ENCODE data around the gene NDUFA7. TPM values are rescaled to one million over a fixed set of nuclear protein-coding genes. Genes with fewer than 3 reads are reported as not detected.

NDUFA7 gene
- total and polyA plus RNA-seq, 2 donors from 2014 or later: 51.2 to 304 TPM

DNA sequence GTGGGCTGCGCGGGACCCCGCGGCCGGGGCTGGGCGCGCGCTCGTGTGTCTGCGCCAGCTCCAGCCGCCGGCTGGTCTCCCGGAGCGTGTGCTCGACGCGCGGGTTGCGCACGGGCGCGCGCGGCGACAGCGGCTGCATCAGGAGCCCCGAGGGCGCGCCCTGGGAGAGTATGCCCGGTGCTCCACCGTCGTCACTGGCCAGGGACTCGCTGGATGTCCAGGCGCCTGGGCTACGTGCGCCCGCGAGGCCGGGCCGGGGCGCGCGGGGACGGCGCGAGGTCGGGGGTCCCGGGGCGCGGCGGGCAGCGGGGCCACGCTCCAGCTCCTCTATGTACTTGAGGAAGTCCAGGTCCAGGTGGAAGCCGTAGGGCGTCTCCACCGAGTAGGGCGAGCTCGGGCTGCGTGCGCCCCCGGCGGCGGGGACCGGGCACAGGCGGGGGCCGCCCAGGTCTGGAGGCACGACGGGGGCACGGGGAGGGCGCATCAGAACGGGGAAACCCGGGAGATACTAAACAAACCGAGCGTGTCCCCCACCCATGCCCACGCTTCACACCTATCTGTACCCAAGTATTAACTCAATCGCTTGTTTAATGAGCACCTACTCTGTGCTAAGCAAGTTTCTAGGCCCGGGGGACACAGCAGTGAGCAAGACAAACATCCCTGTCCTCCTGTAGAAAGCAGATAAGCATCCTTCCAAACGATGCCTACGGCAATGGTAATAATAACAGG is 14.3 kb upstream of the NDUFA7 start:
- no peak overlapping the region for H3K4me3 ChIP-seq (ENCODE audit: low read length in 3 of 3)
- H3K27ac ChIP-seq (ENCODE audit: low read depth in 2 of 2, low read length in 2 of 2): no peak overlapping the region
- FAIRE-seq: no peak
- no peaks in the 10 kb centered on the region for H3K9me3 ChIP-seq (ENCODE audit: control insufficient read depth in 2 of 3, insufficient read depth in 1 of 3, low read length in 3 of 3)
- DNase-seq: peak in 1 of 5 donors; percentile 66
- no peak overlapping the region for H3K9ac ChIP-seq (ENCODE audit: low read length in 3 of 3)
- peaks cover 15% of the 10 kb centered on the region for H3K27me3 ChIP-seq (ENCODE audit: control insufficient read depth, insufficient read depth, low read length)
- intact Hi-C loops (cut with DNase I): no loop called here
- peaks cover 0 to 11% (median 0%) of the 10 kb centered on the region in 3 donors for H3K4me1 ChIP-seq (ENCODE audit: control insufficient read depth in 2 of 3, insufficient read depth in 2 of 3, low read depth in 1 of 3, low read length in 3 of 3)
- no peaks in the 10 kb centered on the region for H3K36me3 ChIP-seq (ENCODE audit: control insufficient read depth in 2 of 3, insufficient read depth in 3 of 3, low read length in 3 of 3)
- no peak for TF ChIP-seq CTCF (IDR thresholded peaks at IDR 0.05; ENCODE audit: borderline replicate concordance, extremely low read depth, insufficient read depth)

GRCh38 chr19:8334458-8335342 is 13.5 kb upstream of the NDUFA7 start:
- TF ChIP-seq CTCF (IDR thresholded peaks at IDR 0.05; ENCODE audit: borderline replicate concordance, extremely low read depth, insufficient read depth): no peak
- Histone ChIP-seq H3K27me3 (ENCODE audit: control insufficient read depth, insufficient read depth, low read length) (peaks cover 15% of the 10 kb centered on the region), H3K9me3 (ENCODE audit: control insufficient read depth in 2 of 3, insufficient read depth in 1 of 3, low read length in 3 of 3) (no peaks in the 10 kb centered on the region), H3K36me3 (ENCODE audit: control insufficient read depth in 2 of 3, insufficient read depth in 3 of 3, low read length in 3 of 3) (no peaks in the 10 kb centered on the region), H3K4me1 (ENCODE audit: control insufficient read depth in 2 of 3, insufficient read depth in 2 of 3, low read depth in 1 of 3, low read length in 3 of 3) (peaks cover 0 to 11% (median 0%) of the 10 kb centered on the region in 3 donors), H3K27ac (ENCODE audit: low read depth in 2 of 2, low read length in 2 of 2) (no peak overlapping the region), H3K9ac (ENCODE audit: low read length in 3 of 3) (no peak overlapping the region), H3K4me3 (ENCODE audit: low read length in 3 of 3) (no peak overlapping the region)
- FAIRE-seq (no peak), DNase-seq (peak in 4 of 5 donors; percentile 76 to 86 (median 82))
- intact Hi-C loops (cut with DNase I): no loop called here

- no peaks in the 10 kb centered on the region for H3K36me3 ChIP-seq (ENCODE audit: control insufficient read depth in 2 of 3, insufficient read depth in 3 of 3, low read length in 3 of 3)
- no peaks in the 10 kb centered on the region for H3K9me3 ChIP-seq (ENCODE audit: control insufficient read depth in 2 of 3, insufficient read depth in 1 of 3, low read length in 3 of 3)
- TF ChIP-seq CTCF (IDR thresholded peaks at IDR 0.05; ENCODE audit: borderline replicate concordance, extremely low read depth, insufficient read depth): no peak
- H3K4me1 ChIP-seq (ENCODE audit: control insufficient read depth in 2 of 3, insufficient read depth in 2 of 3, low read depth in 1 of 3, low read length in 3 of 3): peaks cover 0 to 11% (median 0%) of the 10 kb centered on the region in 3 donors
- H3K27me3 ChIP-seq (ENCODE audit: control insufficient read depth, insufficient read depth, low read length): peaks cover 14% of the 10 kb centered on the region
- FAIRE-seq (no peak), DNase-seq (no peak)
- intact Hi-C loops (cut with DNase I): no loop called here
- no peak overlapping the region for H3K4me3 ChIP-seq (ENCODE audit: low read length in 3 of 3)
- H3K9ac ChIP-seq (ENCODE audit: low read length in 3 of 3): no peak overlapping the region
- H3K27ac ChIP-seq (ENCODE audit: low read depth in 2 of 2, low read length in 2 of 2): no peak overlapping the region
Measured at GRCh38 chr19:8333767-8334457, 12.7 kb upstream of the NDUFA7 start.
